ENCODE measurements around the gene ZFP62. TPM values are rescaled to one million over a fixed set of nuclear protein-coding genes. Genes with fewer than 3 reads are reported as not detected.

ZFP62 gene
- total and polyA plus RNA-seq, 2 of the 8 experiments (the other 6 are each of a cell fraction or from before 2014, with no cell fraction given): 9.3 to 38.5 TPM

- Histone ChIP-seq H3K27ac (ENCODE audit: low read depth, low read length) (no peak within 1 kb of the TSS), H3K4ac (replicated peaks; ENCODE audit: insufficient read length, low read depth, low read length) (no peak within 1 kb of the TSS), H2BK5ac (ENCODE audit: low read depth, low read length) (no peak within 1 kb of the TSS), H3K79me2 (ENCODE audit: control insufficient read depth in 1 of 2, insufficient read depth in 2 of 2, low read length in 2 of 2) (no peaks in the 10 kb centered on the region), H3K4me2 (ENCODE audit: insufficient read depth in 1 of 2, low read depth in 2 of 2, low read length in 2 of 2) (no peak within 1 kb of the TSS), H4K8ac (ENCODE audit: extremely low read depth, insufficient read depth, low read length) (no peak within 1 kb of the TSS), H4K5ac (ENCODE audit: insufficient read length, low read depth, low read length) (no peak within 1 kb of the TSS), H3K4me1 (replicated peaks in 1 of 4; ENCODE audit: control insufficient read depth in 3 of 4, insufficient read depth in 4 of 4, low read length in 3 of 4) (no peaks in the 10 kb centered on the region), H2AK5ac (ENCODE audit: low read depth, low read length) (no peak within 1 kb of the TSS), H2BK12ac (ENCODE audit: low read depth, low read length) (no peak within 1 kb of the TSS), H3K27me3 (replicated peaks in 1 of 4; ENCODE audit: control insufficient read depth in 3 of 4, extremely low read depth in 1 of 4, insufficient read depth in 3 of 4, low read length in 3 of 4) (no peaks in the 10 kb centered on the region), H3K23me2 (ENCODE audit: low read depth, low read length) (no peaks in the 10 kb centered on the region), H3K36me3 (ENCODE audit: control insufficient read depth in 2 of 4, insufficient read depth in 4 of 4, low read length in 3 of 4) (no peaks in the 10 kb centered on the region), H3K56ac (replicated peaks; ENCODE audit: insufficient read length, low read depth, low read length) (no peak within 1 kb of the TSS), H4K20me1 (replicated peaks in 1 of 2; ENCODE audit: control insufficient read depth in 1 of 2, insufficient read depth in 2 of 2, low read length in 2 of 2) (no peaks in the 10 kb centered on the region), H2AFZ (ENCODE audit: low read length) (no peak within 1 kb of the TSS), H3K9ac (replicated peaks in 1 of 4; ENCODE audit: extremely low read depth in 1 of 4, low read depth in 3 of 4, low read length in 3 of 4) (no peak within 1 kb of the TSS), H3K4me3 (ENCODE audit: extremely low read depth in 1 of 4, insufficient read depth in 2 of 4, low read depth in 3 of 4, low read length in 4 of 4) (no peak within 1 kb of the TSS), H3K18ac (ENCODE audit: extremely low read depth, low read length) (no peak within 1 kb of the TSS), H2BK120ac (replicated peaks; ENCODE audit: low read depth, low read length) (no peak within 1 kb of the TSS), H2BK15ac (ENCODE audit: low read length) (no peak within 1 kb of the TSS), H3K23ac (ENCODE audit: insufficient read length) (no peak within 1 kb of the TSS), H3K14ac (ENCODE audit: insufficient read length) (no peak within 1 kb of the TSS), H2BK20ac (ENCODE audit: low read length) (no peak within 1 kb of the TSS), H3K9me3 (ENCODE audit: insufficient read depth in 2 of 2, low read depth in 1 of 2, low read length in 1 of 2) (peaks cover 0 to 5% of the 10 kb centered on the region in 2 experiments; a peak in 2 of 4 replicates), H4K91ac (replicated peaks; ENCODE audit: insufficient read length, low read length) (no peak within 1 kb of the TSS), H3K79me1 (ENCODE audit: low read depth, low read length) (no peaks in the 10 kb centered on the region)
- 97% methylated on average over 9 of the region's 9 CpGs; no CpG with 5 or more reads in 1 of the 2 experiments for WGBS, 2 experiments (ENCODE audit: extremely low coverage in 1 of 2, insufficient coverage in 1 of 2, insufficient read length in 1 of 2, insufficient replicate concordance in 2 of 2, low coverage in 1 of 2, low lambda C conversion rate in 2 of 2, missing lambda C conversion rate in 1 of 2)
- CTCF ChIA-PET (ENCODE audit: partially characterized antibody): no interaction called here
- POLR2A ChIA-PET (ENCODE audit: partially characterized antibody): interaction anchor here (0.6 to 1.6 kb wide), 2 partner anchors 134 to 160 kb away, joined by 3 to 4 read pairs; no protein-coding TSS in a partner anchor
- FAIRE-seq (no peak), DNase-seq (ENCODE audit: low read depth in 1 of 2, low spot score in 2 of 2) (no peak)
- no peak for TF ChIP-seq ZNF274 (IDR thresholded peaks at IDR 0.05; ENCODE audit: borderline replicate concordance, extremely low read depth, low read length)
- TF ChIP-seq BCL11A (IDR thresholded peaks at IDR 0.05; ENCODE audit: low read depth in 2 of 2, low read length in 2 of 2): no peak
- TF ChIP-seq KDM5A (IDR thresholded peaks at IDR 0.05; ENCODE audit: low read length): no peak
- no peak for TF ChIP-seq SIX5 (IDR thresholded peaks at IDR 0.05; ENCODE audit: low read depth, low read length)
These were observed 37.7 kb upstream of the ZFP62 start, which contains the start of gene BTNL8 for GRCh38 chr5:180898621-180899246. Gene BTNL8 (plus strand): TSS chr5:180899159. CDS start chr5:180899311, 152 bp downstream.

All from H1 (cell line).